GM12878 (cell line): ENCODE data around the gene MYBPHL. TPM values are rescaled to one million over a fixed set of nuclear protein-coding genes. Genes with fewer than 3 reads are reported as not detected.

Source experiments
- ASH2L ChIP-seq: fragments of 300-600, 200-600 bp; sonication (generic); IDR thresholded peaks from 2 replicates; pipeline ENCODE4 v1.6.1; 2017; ENCODE audit warnings: low read depth, mild to moderate bottlenecking, borderline replicate concordance
- CBFB ChIP-seq: IDR thresholded peaks from 2 replicates; pipeline ENCODE4 v1.6.1; 2016; ENCODE audit warnings: antibody characterized with exemption, low read depth
- FOS ChIP-seq: IDR thresholded peaks from 3 replicates; pipeline ENCODE4 v1.6.1; 2011; ENCODE audit warnings: borderline replicate concordance; ENCODE audit not compliant: insufficient read length; ENCODE audit errors: extremely low read depth
- FOXK2 ChIP-seq: fragments of 450-650 bp; IDR thresholded peaks from 2 replicates; pipeline ENCODE4 v1.6.1; 2017; ENCODE audit warnings: mild to moderate bottlenecking, moderate library complexity
- NBN ChIP-seq: fragments of 450-650 bp; IDR thresholded peaks from 2 replicates; pipeline ENCODE4 v1.6.1; 2016
- PAX5 ChIP-seq: IDR thresholded peaks from 2 replicates; pipeline ENCODE4 v1.6.1; 2011; ENCODE audit warnings: low read depth, low read length, borderline replicate concordance
- RCOR1 ChIP-seq: conservative IDR thresholded peaks from 2 replicates; pipeline ENCODE4 v1.6.1; 2012; ENCODE audit warnings: low read depth, low read length, improper control_type of control experiment
- RFX5 ChIP-seq: IDR thresholded peaks from 2 replicates; pipeline ENCODE4 v1.6.1; 2011; ENCODE audit warnings: low read depth, low read length, improper control_type of control experiment
- SIX5 ChIP-seq: IDR thresholded peaks from 2 replicates; pipeline ENCODE4 v1.6.1; 2011; ENCODE audit warnings: mild to moderate bottlenecking, low read depth, low read length, moderate library complexity; ENCODE audit not compliant: severe bottlenecking
- SP1 ChIP-seq: IDR thresholded peaks from one replicate; pipeline ENCODE4 v1.6.1; 2011; ENCODE audit warnings: low read depth, low read length
- SRF ChIP-seq, 2 experiments: IDR thresholded peaks; 2 replicates each; pipeline ENCODE4 v1.6.1; 2011; ENCODE audit warnings: low read depth in 2 of 2, low read length in 2 of 2, mild to moderate bottlenecking in 1 of 2, moderate library complexity in 1 of 2
- STAT1 ChIP-seq: fragments of 450-650 bp; conservative IDR thresholded peaks from 2 replicates; pipeline ENCODE4 v1.6.1; 2014; ENCODE audit warnings: antibody characterized with exemption, mild to moderate bottlenecking
- SUPT20H ChIP-seq: IDR thresholded peaks from 2 replicates; pipeline ENCODE4 v1.6.1; 2011; ENCODE audit warnings: low read depth, mild to moderate bottlenecking, low read length, moderate library complexity, borderline replicate concordance; ENCODE audit not compliant: control insufficient read depth
- YY1 ChIP-seq: IDR thresholded peaks from 2 replicates; pipeline ENCODE4 v1.6.1; 2011; ENCODE audit warnings: low read depth, mild to moderate bottlenecking, low read length
- ZZZ3 ChIP-seq: IDR thresholded peaks from 2 replicates; pipeline ENCODE4 v1.6.1; 2011; ENCODE audit warnings: low read depth; ENCODE audit not compliant: control insufficient read depth, insufficient read length
- polyA plus RNA-seq, 11 experiments: library from polyadenylated mRNA; depleted of rRNA in 4 of 11; unstranded in 6 of 11; stranded (reverse) in 5 of 11; fragments of >200 nt; fragmentation: Nextera tagmentation in 4 of 11; fragmentation: Illumina TruSeq in 1 of 11; extraction: Ambion mirVana in 4 of 11; extraction: Trizol in 1 of 11; gene quantifications; 1 replicate in 1 of 11; 2 replicates in 10 of 11; pipeline versions ENCODE4 v1.2.1 to v1.2.3, GENCODE V29; 2011 to 2016; ENCODE audit warnings: inconsistent platforms in 2 of 11, missing spikeins in 2 of 11, low read depth in 1 of 11
- total RNA-seq, 4 experiments: library from RNA; depleted of rRNA in 3 of 4; stranded (reverse); fragments of >200 nt in 3 of 4; fragmentation: Illumina TruSeq in 1 of 4; extraction: Trizol in 1 of 4; gene quantifications; 2 replicates each; pipeline versions ENCODE4 v1.2.1 to v1.2.3, GENCODE V29; 2013 to 2021
- TF ChIP-seq, protein P1 (sequence below): fragments of 450-650 bp; IDR thresholded peaks from 2 replicates; pipeline ENCODE4 v1.6.1; 2017; ENCODE audit warnings: antibody characterized with exemption, mild to moderate bottlenecking, moderate library complexity
- TF ChIP-seq, protein P2 (sequence below): fragments of 450-650 bp; IDR thresholded peaks from 2 replicates; pipeline ENCODE4 v1.6.1; 2014; ENCODE audit warnings: mild to moderate bottlenecking
- TF ChIP-seq, protein P3 (sequence below): fragments of 450-650 bp; formaldehyde crosslinking; IDR thresholded peaks from 2 replicates; pipeline ENCODE4 v1.5.0; 2022; ENCODE audit warnings: mild to moderate bottlenecking, missing genetic modification characterization
- TF ChIP-seq, protein P4 (sequence below): IDR thresholded peaks from 2 replicates; pipeline ENCODE4 v1.6.1; 2012; ENCODE audit warnings: low read depth, low read length, improper control_type of control experiment
- TF ChIP-seq, protein P5 (sequence below): IDR thresholded peaks from 2 replicates; pipeline ENCODE4 v1.6.1; 2012; ENCODE audit warnings: low read depth, low read length, improper control_type of control experiment

The MYBPHL gene
- total and polyA plus RNA-seq, 10 of the 15 experiments (the other 5 are each of a cell fraction or from before 2014, with no cell fraction given), result 0.16 to 0.75 (median 0.54) TPM; not detected in 7

DNA sequence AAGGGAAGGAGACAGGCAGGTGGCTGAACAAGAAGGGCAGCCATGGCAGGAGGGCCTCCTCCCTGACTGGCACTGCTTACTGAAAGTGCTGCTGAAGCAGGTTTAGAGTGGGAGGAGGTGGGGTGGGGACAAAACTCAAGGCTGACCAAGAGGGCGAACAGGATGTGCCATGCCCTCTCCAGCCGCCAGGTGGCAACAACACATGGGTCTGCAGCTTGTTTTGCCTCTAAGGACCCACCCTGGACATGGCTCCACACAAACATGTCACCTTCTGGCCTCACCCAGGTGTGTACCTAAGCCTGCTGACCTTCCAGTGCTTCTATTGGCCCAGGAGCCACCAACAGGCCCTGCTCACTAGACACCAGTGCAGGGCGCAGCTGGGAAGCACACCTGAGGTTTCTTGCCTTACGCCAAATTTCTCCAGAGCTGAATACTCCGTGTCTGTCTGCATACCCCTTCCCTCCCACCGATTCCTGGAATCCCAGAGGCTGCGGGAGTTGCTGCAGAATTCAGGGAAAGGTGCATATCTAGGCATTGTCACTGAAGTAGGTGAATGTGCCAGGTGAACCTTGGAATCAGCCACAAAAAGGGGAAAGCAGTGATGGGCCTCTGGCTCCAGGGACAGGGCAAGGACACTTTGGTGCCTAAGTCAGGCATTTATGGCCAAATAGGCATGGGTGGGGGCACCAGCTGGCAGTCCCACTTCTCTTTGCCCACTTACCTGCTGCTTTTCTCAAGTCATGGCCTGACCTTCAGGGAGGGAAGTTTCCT is 29.2 kb downstream of the MYBPHL start (continued):
- TF ChIP-seq, protein P1, sequence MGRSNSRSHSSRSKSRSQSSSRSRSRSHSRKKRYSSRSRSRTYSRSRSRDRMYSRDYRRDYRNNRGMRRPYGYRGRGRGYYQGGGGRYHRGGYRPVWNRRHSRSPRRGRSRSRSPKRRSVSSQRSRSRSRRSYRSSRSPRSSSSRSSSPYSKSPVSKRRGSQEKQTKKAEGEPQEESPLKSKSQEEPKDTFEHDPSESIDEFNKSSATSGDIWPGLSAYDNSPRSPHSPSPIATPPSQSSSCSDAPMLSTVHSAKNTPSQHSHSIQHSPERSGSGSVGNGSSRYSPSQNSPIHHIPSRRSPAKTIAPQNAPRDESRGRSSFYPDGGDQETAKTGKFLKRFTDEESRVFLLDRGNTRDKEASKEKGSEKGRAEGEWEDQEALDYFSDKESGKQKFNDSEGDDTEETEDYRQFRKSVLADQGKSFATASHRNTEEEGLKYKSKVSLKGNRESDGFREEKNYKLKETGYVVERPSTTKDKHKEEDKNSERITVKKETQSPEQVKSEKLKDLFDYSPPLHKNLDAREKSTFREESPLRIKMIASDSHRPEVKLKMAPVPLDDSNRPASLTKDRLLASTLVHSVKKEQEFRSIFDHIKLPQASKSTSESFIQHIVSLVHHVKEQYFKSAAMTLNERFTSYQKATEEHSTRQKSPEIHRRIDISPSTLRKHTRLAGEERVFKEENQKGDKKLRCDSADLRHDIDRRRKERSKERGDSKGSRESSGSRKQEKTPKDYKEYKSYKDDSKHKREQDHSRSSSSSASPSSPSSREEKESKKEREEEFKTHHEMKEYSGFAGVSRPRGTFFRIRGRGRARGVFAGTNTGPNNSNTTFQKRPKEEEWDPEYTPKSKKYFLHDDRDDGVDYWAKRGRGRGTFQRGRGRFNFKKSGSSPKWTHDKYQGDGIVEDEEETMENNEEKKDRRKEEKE, result no peak
- no peak for TF ChIP-seq SRF (IDR thresholded peaks at IDR 0.05; ENCODE audit: low read depth in 2 of 2, low read length in 2 of 2)
- TF ChIP-seq PAX5, result no peak
- TF ChIP-seq FOXK2, result no peak
- no peak for TF ChIP-seq RFX5
- TF ChIP-seq SIX5, result no peak
- 0 out of 2 replicates have a peak, but pooled peaks have one; percentile 37 for TF ChIP-seq NBN
- TF ChIP-seq SUPT20H, result no peak
- no peak for TF ChIP-seq STAT1
- TF ChIP-seq, protein P2, sequence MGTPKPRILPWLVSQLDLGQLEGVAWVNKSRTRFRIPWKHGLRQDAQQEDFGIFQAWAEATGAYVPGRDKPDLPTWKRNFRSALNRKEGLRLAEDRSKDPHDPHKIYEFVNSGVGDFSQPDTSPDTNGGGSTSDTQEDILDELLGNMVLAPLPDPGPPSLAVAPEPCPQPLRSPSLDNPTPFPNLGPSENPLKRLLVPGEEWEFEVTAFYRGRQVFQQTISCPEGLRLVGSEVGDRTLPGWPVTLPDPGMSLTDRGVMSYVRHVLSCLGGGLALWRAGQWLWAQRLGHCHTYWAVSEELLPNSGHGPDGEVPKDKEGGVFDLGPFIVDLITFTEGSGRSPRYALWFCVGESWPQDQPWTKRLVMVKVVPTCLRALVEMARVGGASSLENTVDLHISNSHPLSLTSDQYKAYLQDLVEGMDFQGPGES, result no peak
- TF ChIP-seq, protein P3, sequence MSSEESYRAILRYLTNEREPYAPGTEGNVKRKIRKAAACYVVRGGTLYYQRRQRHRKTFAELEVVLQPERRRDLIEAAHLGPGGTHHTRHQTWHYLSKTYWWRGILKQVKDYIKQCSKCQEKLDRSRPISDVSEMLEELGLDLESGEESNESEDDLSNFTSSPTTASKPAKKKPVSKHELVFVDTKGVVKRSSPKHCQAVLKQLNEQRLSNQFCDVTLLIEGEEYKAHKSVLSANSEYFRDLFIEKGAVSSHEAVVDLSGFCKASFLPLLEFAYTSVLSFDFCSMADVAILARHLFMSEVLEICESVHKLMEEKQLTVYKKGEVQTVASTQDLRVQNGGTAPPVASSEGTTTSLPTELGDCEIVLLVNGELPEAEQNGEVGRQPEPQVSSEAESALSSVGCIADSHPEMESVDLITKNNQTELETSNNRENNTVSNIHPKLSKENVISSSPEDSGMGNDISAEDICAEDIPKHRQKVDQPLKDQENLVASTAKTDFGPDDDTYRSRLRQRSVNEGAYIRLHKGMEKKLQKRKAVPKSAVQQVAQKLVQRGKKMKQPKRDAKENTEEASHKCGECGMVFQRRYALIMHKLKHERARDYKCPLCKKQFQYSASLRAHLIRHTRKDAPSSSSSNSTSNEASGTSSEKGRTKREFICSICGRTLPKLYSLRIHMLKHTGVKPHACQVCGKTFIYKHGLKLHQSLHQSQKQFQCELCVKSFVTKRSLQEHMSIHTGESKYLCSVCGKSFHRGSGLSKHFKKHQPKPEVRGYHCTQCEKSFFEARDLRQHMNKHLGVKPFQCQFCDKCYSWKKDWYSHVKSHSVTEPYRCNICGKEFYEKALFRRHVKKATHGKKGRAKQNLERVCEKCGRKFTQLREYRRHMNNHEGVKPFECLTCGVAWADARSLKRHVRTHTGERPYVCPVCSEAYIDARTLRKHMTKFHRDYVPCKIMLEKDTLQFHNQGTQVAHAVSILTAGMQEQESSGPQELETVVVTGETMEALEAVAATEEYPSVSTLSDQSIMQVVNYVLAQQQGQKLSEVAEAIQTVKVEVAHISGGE (CRISPR knock-in tag), result no peak
- TF ChIP-seq, protein P4, sequence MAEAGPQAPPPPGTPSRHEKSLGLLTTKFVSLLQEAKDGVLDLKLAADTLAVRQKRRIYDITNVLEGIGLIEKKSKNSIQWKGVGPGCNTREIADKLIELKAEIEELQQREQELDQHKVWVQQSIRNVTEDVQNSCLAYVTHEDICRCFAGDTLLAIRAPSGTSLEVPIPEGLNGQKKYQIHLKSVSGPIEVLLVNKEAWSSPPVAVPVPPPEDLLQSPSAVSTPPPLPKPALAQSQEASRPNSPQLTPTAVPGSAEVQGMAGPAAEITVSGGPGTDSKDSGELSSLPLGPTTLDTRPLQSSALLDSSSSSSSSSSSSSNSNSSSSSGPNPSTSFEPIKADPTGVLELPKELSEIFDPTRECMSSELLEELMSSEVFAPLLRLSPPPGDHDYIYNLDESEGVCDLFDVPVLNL, result no peak
- TF ChIP-seq ZZZ3, result no peak
- TF ChIP-seq RCOR1, result no peak
- TF ChIP-seq SP1, result no peak
- TF ChIP-seq YY1, result peak; percentile 77
- TF ChIP-seq, protein P5, sequence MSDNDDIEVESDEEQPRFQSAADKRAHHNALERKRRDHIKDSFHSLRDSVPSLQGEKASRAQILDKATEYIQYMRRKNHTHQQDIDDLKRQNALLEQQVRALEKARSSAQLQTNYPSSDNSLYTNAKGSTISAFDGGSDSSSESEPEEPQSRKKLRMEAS, result no peak
- no peak for TF ChIP-seq FOS
- TF ChIP-seq ASH2L, result no peak
- no peak for TF ChIP-seq CBFB
